Endodermal cell (in vitro differentiated cells): Measurements from ENCODE around the gene UBAP1L. TPM values are rescaled to one million over a fixed set of nuclear protein-coding genes. Genes with fewer than 3 reads are reported as not detected.
"Not testable (repeated sequence)": the region's sequence is repeated elsewhere in the genome, so short reads cannot be mapped to it uniquely, and the experiment has no call there.

Source experiments
- DNase-seq: peaks from one replicate; pipeline ENCODE4 v3.0.0-alpha.2; 2017
- H3K27ac ChIP-seq: 2 replicates; pipeline ENCODE4 v1.5.1; 2013; ENCODE audit warnings: mild to moderate bottlenecking, low read depth, low read length, moderate library complexity
- H3K27me3 ChIP-seq: 2 replicates; pipeline ENCODE4 v1.6.1; 2013; ENCODE audit warnings: mild to moderate bottlenecking, low read length, moderate library complexity; ENCODE audit not compliant: insufficient read depth, control insufficient read depth, poor library complexity, severe bottlenecking
- H3K36me3 ChIP-seq: 2 replicates; pipeline ENCODE4 v1.7.0; 2013; ENCODE audit warnings: mild to moderate bottlenecking, low read length, moderate library complexity; ENCODE audit not compliant: control insufficient read depth, insufficient read depth
- H3K4me1 ChIP-seq: one replicate; pipeline ENCODE4 v1.7.0; 2013; ENCODE audit warnings: low read length; ENCODE audit not compliant: control insufficient read depth, insufficient read depth
- H3K4me3 ChIP-seq: 2 replicates; pipeline ENCODE4 v1.5.1; 2013; ENCODE audit warnings: mild to moderate bottlenecking, low read length, moderate library complexity
- H3K9ac ChIP-seq: 2 replicates; pipeline ENCODE4 v1.6.1; 2013; ENCODE audit warnings: mild to moderate bottlenecking, low read length, moderate library complexity; ENCODE audit not compliant: poor library complexity, severe bottlenecking; ENCODE audit errors: extremely low read depth
- H3K9me3 ChIP-seq: 2 replicates; pipeline ENCODE4 v1.6.1; 2013; ENCODE audit warnings: mild to moderate bottlenecking, low read length, moderate library complexity; ENCODE audit not compliant: control insufficient read depth
- H3K27ac Mint-ChIP-seq: 2 replicates; pipeline ENCODE4 v1.8.0; 2020; ENCODE audit warnings: mixed read lengths
- H3K27me3 Mint-ChIP-seq: 2 replicates; pipeline ENCODE4 v1.8.0; 2021; ENCODE audit warnings: mild to moderate bottlenecking, mixed read lengths; ENCODE audit not compliant: insufficient read depth
- H3K36me3 Mint-ChIP-seq: 2 replicates; pipeline ENCODE4 v1.8.0; 2020; ENCODE audit warnings: low read depth, mixed read lengths
- H3K4me1 Mint-ChIP-seq: 2 replicates; pipeline ENCODE4 v1.8.0; 2020; ENCODE audit warnings: mixed read lengths
- H3K4me3 Mint-ChIP-seq: 2 replicates; pipeline ENCODE4 v1.8.0; 2020; ENCODE audit warnings: mild to moderate bottlenecking, moderate library complexity, mixed read lengths
- H3K9me3 Mint-ChIP-seq: 2 replicates; pipeline ENCODE4 v1.8.0; 2020; ENCODE audit warnings: mild to moderate bottlenecking, mixed read lengths
- CTCF ChIP-seq: fragments of 200-600 bp; sonication (generic); conservative IDR thresholded peaks from 2 replicates; pipeline ENCODE4 v1.5.0; 2021; ENCODE audit warnings: antibody characterized with exemption, mild to moderate bottlenecking
- WGBS, 2 experiments: methylation state at CpG; one replicate each; pipeline versions ENCODE4 v1.1.5 to v1.1.7; 2013; ENCODE audit warnings: missing lambda C conversion rate in 2 of 2, mixed read lengths in 1 of 2; ENCODE audit not compliant: insufficient coverage in 1 of 2, insufficient read length in 1 of 2; 5-methylcytosine and 5-hydroxymethylcytosine counted together
- total RNA-seq, 2 donors: library from RNA; stranded (reverse); fragmentation: NEBNext Ultra II Directional in 1 of 2; extraction: Animal tissue kit (Norgen Biotek cat#: 25700) in 1 of 2; gene quantifications; 2 replicates in 1 of 2; 3 replicates in 1 of 2; pipeline ENCODE4 v1.2.1, GENCODE V29; 2021

Gene UBAP1L
- total RNA-seq, 2 donors from 2014 or later: 3.4 to 4.2 TPM

GRCh38 chr15:65049418-65049840, 65.6 kb downstream of the UBAP1L start:
- Mint-ChIP-seq H3K36me3 (peaks cover 5% of the 10 kb centered on the region), H3K27ac (no peak overlapping the region), H3K27me3 (peaks cover 3% of the 10 kb centered on the region), H3K9me3 (no peaks in the 10 kb centered on the region), H3K4me1 (no peaks in the 10 kb centered on the region), H3K4me3 (peak overlapping the region; percentile 39)
- H3K4me3 ChIP-seq: no peak overlapping the region
- DNase-seq: peak; percentile 95
- no peak for TF ChIP-seq CTCF
- no peaks in the 10 kb centered on the region for H3K9me3 ChIP-seq
- H3K4me1 ChIP-seq: no peaks in the 10 kb centered on the region
- peaks cover 14% of the 10 kb centered on the region for H3K36me3 ChIP-seq
- 16 to 25% methylated on average over 15 to 19 of the region's 19 CpGs for WGBS, 2 experiments
- no peak overlapping the region for H3K9ac ChIP-seq
- no peaks in the 10 kb centered on the region for H3K27me3 ChIP-seq
- H3K27ac ChIP-seq: peak overlapping the region; percentile 36

GRCh38 chr15:65048241-65048640, 66.8 kb downstream of the UBAP1L start:
- Histone ChIP-seq H3K27me3 (no peaks in the 10 kb centered on the region), H3K27ac (no peak overlapping the region), H3K9me3 (no peaks in the 10 kb centered on the region), H3K4me3 (no peak overlapping the region), H3K4me1 (no peaks in the 10 kb centered on the region), H3K36me3 (peaks cover 5% of the 10 kb centered on the region), H3K9ac (no peak overlapping the region)
- peaks cover 3% of the 10 kb centered on the region for H3K27me3 Mint-ChIP-seq
- no peak overlapping the region for H3K4me3 Mint-ChIP-seq
- H3K9me3 Mint-ChIP-seq: no peaks in the 10 kb centered on the region
- no peaks in the 10 kb centered on the region for H3K4me1 Mint-ChIP-seq
- no peaks in the 10 kb centered on the region for H3K36me3 Mint-ChIP-seq
- no peak for DNase-seq
- no peak overlapping the region for H3K27ac Mint-ChIP-seq
- TF ChIP-seq CTCF: no peak
- WGBS, 2 experiments: 86 to 94% methylated on average over 1 to 2 of the region's 2 CpGs

- TF ChIP-seq CTCF: no peak
- H3K9ac ChIP-seq: no peak within 1 kb of the TSS
- no peaks in the 10 kb centered on the region for H3K4me1 ChIP-seq
- H3K4me1 Mint-ChIP-seq: no peaks in the 10 kb centered on the region
- H3K27ac ChIP-seq: no peak within 1 kb of the TSS
- WGBS, 2 experiments: 90% methylated on average over 5 to 7 of the region's 7 CpGs
- H3K36me3 Mint-ChIP-seq: no peaks in the 10 kb centered on the region
- no peaks in the 10 kb centered on the region for H3K9me3 Mint-ChIP-seq
- H3K27ac Mint-ChIP-seq: no peak within 1 kb of the TSS
- DNase-seq: no peak
- no peaks in the 10 kb centered on the region for H3K9me3 ChIP-seq
- H3K4me3 ChIP-seq: no peak within 1 kb of the TSS
- H3K27me3 Mint-ChIP-seq: peaks cover 5% of the 10 kb centered on the region
- no peaks in the 10 kb centered on the region for H3K27me3 ChIP-seq
- H3K36me3 ChIP-seq: no peaks in the 10 kb centered on the region
- no peak within 1 kb of the TSS for H3K4me3 Mint-ChIP-seq
These were observed 70.1 kb downstream of the UBAP1L start, which contains the start of gene SLC51B for GRCh38 chr15:65044724-65045481. Gene SLC51B, plus strand, starts transcription at chr15:65045387. Its CDS starts 4,618 bp downstream, at chr15:65050005.

GRCh38 chr15:65044218-65044617, 70.8 kb downstream of the UBAP1L start:
- not testable (repeated sequence) for H3K4me3 Mint-ChIP-seq, H3K36me3 Mint-ChIP-seq, H3K9me3 ChIP-seq, H3K27ac ChIP-seq, H3K36me3 ChIP-seq, H3K4me1 ChIP-seq, H3K27ac Mint-ChIP-seq, H3K9me3 Mint-ChIP-seq, H3K4me1 Mint-ChIP-seq, H3K27me3 Mint-ChIP-seq, DNase-seq, H3K9ac ChIP-seq, H3K4me3 ChIP-seq, H3K27me3 ChIP-seq
- WGBS, 2 experiments: 92 to 100% methylated on average over 2 to 5 of the region's 5 CpGs
